Ovary (tissue), 3 donors: ENCODE results near the gene GJA10.

Experiments used
- CTCF ChIP-seq, 3 donors: fragments of 450-650 bp in 2 of 3; fragments of 200-600 bp in 1 of 3; IDR thresholded peaks; one replicate each; pipeline versions ENCODE4 v1.5.1 to v1.8.0; 2016 to 2022; ENCODE audit warnings: antibody characterized with exemption in 3 of 3, mild to moderate bottlenecking in 1 of 3
- EP300 ChIP-seq: sonication (generic); formaldehyde crosslinking; IDR thresholded peaks from one replicate; pipeline ENCODE4 v1.6.1; 2017; ENCODE audit warnings: antibody characterized with exemption
- POLR2A ChIP-seq: fragments of 450-650 bp; IDR thresholded peaks from one replicate; pipeline ENCODE4 v1.6.1; 2017; ENCODE audit warnings: antibody characterized with exemption, mild to moderate bottlenecking, moderate library complexity
- donor health status: DM: no; HTN: no; CAD: no.

DNA sequence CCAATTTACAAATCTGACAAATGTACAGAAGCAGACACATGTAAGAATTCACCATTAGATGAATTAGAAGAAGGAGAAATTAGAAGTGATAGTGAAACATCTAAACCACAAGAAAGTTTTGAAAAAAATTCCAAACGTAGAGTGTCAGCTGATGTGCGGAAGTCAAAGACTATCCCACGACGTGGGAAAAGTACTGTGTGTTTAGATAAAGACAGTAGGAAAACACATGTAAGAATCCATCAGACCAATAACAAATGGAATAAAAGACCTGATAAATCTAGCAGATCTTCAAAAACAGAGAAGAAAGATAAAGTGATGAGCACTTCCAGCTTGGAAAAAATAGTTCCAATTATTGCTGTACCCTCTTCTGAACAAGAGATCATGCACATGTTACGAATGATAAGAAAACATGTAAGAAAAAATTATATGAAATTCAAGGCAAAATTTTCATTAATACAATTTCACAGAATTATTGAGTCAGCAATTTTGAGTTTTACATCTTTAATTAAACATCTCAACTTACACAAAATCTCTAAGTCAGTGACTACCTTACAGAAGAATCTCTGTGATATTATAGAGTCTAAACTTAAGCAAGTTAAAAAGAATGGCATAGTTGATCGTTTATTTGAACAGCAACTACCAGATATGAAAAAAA is 28.1 kb upstream of the GJA10 start:
- TF ChIP-seq CTCF (IDR thresholded peaks at IDR 0.05) (no peak), EP300 (no peak), POLR2A (no peak)
